CD14-positive monocyte (primary cell): Measurements from ENCODE around the gene TMC3. TPM values are rescaled to one million over a fixed set of nuclear protein-coding genes. Genes with fewer than 3 reads are reported as not detected.

Experiments
- DNase-seq, 3 donors: peaks; one replicate each; pipeline ENCODE4 v3.0.0-alpha.2; 2011 to 2022
- H2AFZ ChIP-seq: 2 replicates; pipeline ENCODE4 v1.6.0; 2012; ENCODE audit warnings: mild to moderate bottlenecking, low read depth, low read length, inconsistent platforms; ENCODE audit not compliant: insufficient read depth, poor library complexity, severe bottlenecking
- H3K27ac ChIP-seq, 2 donors: 1 replicate in 1 of 2; 2 replicates in 1 of 2; pipeline ENCODE4 v1.5.1; 2012 to 2013; ENCODE audit warnings: low read length in 2 of 2, control low read depth in 1 of 2, inconsistent platforms in 1 of 2, low read depth in 1 of 2, mild to moderate bottlenecking in 1 of 2
- H3K27me3 ChIP-seq, 2 donors: one replicate each; pipeline versions ENCODE4 v1.6.0 to v1.6.1; 2011 to 2013; ENCODE audit warnings: low read length in 2 of 2; ENCODE audit not compliant: control insufficient read depth in 2 of 2, insufficient read depth in 2 of 2
- H3K36me3 ChIP-seq, 2 donors: replicated peaks in 1 of 2; 1 replicate in 1 of 2; 2 replicates in 1 of 2; pipeline versions ENCODE4 v1.5.1 to v1.6.1; 2012 to 2013; ENCODE audit warnings: low read length in 2 of 2, control low read depth in 1 of 2, inconsistent platforms in 1 of 2, mild to moderate bottlenecking in 1 of 2; ENCODE audit not compliant: insufficient read depth in 2 of 2, control insufficient read depth in 1 of 2
- H3K4me1 ChIP-seq, 2 donors: 1 replicate in 1 of 2; 2 replicates in 1 of 2; pipeline versions ENCODE4 v1.5.1 to v1.6.1; 2012 to 2013; ENCODE audit warnings: low read length in 2 of 2, control low read depth in 1 of 2, inconsistent platforms in 1 of 2, mild to moderate bottlenecking in 1 of 2, moderate library complexity in 1 of 2; ENCODE audit not compliant: insufficient read depth in 2 of 2, control insufficient read depth in 1 of 2
- H3K4me2 ChIP-seq: replicated peaks from 2 replicates; pipeline ENCODE3; 2012; ENCODE audit warnings: low read length, moderate library complexity, mild to moderate bottlenecking; ENCODE audit not compliant: poor library complexity, severe bottlenecking; ENCODE audit errors: extremely low read depth
- H3K4me3 ChIP-seq, 3 experiments: fragments of 200-600 bp in 1 of 3; sonication (generic) in 1 of 3; replicated peaks in 1 of 3; 1 replicate in 2 of 3; 2 replicates in 1 of 3; pipeline ENCODE4 v1.5.1; 2011 to 2013; ENCODE audit warnings: low read length in 3 of 3, mild to moderate bottlenecking in 3 of 3, control low read depth in 2 of 3, low read depth in 2 of 3, inconsistent platforms in 1 of 3, moderate library complexity in 1 of 3
- H3K79me2 ChIP-seq: 2 replicates; pipeline ENCODE4 v1.6.0; 2012; ENCODE audit warnings: mild to moderate bottlenecking, control low read depth, inconsistent platforms, low read length, moderate library complexity; ENCODE audit not compliant: insufficient read depth
- H3K9ac ChIP-seq: 2 replicates; pipeline ENCODE4 v1.6.0; 2017; ENCODE audit warnings: low read length, mild to moderate bottlenecking; ENCODE audit not compliant: insufficient read depth, poor library complexity, severe bottlenecking
- H3K9me3 ChIP-seq, 2 donors: replicated peaks in 1 of 2; 1 replicate in 1 of 2; 2 replicates in 1 of 2; pipeline versions ENCODE4 v1.5.1 to v1.6.1; 2012 to 2013; ENCODE audit warnings: low read length in 2 of 2, control low read depth in 1 of 2; ENCODE audit not compliant: control insufficient read depth in 1 of 2, insufficient read depth in 1 of 2
- H4K20me1 ChIP-seq: 2 replicates; pipeline ENCODE4 v1.6.0; 2012; ENCODE audit warnings: mild to moderate bottlenecking, low read length, control low read depth, moderate library complexity; ENCODE audit not compliant: insufficient read depth
- H3K27ac Mint-ChIP-seq, 7 donors: one replicate each; pipeline ENCODE4 v1.8.0; 2020; ENCODE audit warnings: mild to moderate bottlenecking in 7 of 7, mixed read lengths in 7 of 7, moderate library complexity in 6 of 7, inconsistent platforms in 2 of 7
- H3K27me3 Mint-ChIP-seq, 3 donors: one replicate each; pipeline ENCODE4 v1.8.0; 2021 to 2022; ENCODE audit warnings: low read depth in 3 of 3, mild to moderate bottlenecking in 3 of 3, mixed read lengths in 3 of 3, moderate library complexity in 3 of 3, inconsistent platforms in 1 of 3
- H3K36me3 Mint-ChIP-seq, 2 donors: one replicate each; pipeline ENCODE4 v1.8.0; 2020; ENCODE audit warnings: mixed read lengths in 2 of 2, inconsistent platforms in 1 of 2, mild to moderate bottlenecking in 1 of 2
- H3K4me1 Mint-ChIP-seq: one replicate; pipeline ENCODE4 v1.8.0; 2020; ENCODE audit warnings: mild to moderate bottlenecking, mixed read lengths
- H3K4me3 Mint-ChIP-seq, 2 donors: one replicate each; pipeline ENCODE4 v1.8.0; 2020; ENCODE audit warnings: mild to moderate bottlenecking in 2 of 2, mixed read lengths in 2 of 2, moderate library complexity in 1 of 2
- H3K9me3 Mint-ChIP-seq, 7 donors: one replicate each; pipeline ENCODE4 v1.8.0; 2020 to 2022; ENCODE audit warnings: mixed read lengths in 7 of 7, mild to moderate bottlenecking in 6 of 7, moderate library complexity in 6 of 7, inconsistent platforms in 2 of 7
- CTCF ChIP-seq: fragments of 200-600 bp; IDR thresholded peaks from one replicate; pipeline ENCODE4 v1.8.0; 2022; ENCODE audit warnings: antibody characterized with exemption, mild to moderate bottlenecking
- WGBS: methylation state at CpG from one replicate; pipeline ENCODE4 v1.1.5; 2013; ENCODE audit warnings: missing lambda C conversion rate; ENCODE audit not compliant: insufficient coverage; 5-methylcytosine and 5-hydroxymethylcytosine counted together
- intact Hi-C, 2 donors: fragments of 100-400 bp; cut with micrococcal nuclease; formaldehyde crosslinking; loops; one replicate each; pipeline versions ENCODE4 v1.15.0 to v1.15.1; 2023
- polyA plus RNA-seq, 3 donors: library from polyadenylated mRNA; depleted of rRNA in 1 of 3; unstranded in 2 of 3; stranded (reverse) in 1 of 3; fragments of 300-500 nt in 2 of 3; fragments of >200 nt in 1 of 3; fragmentation: Illumina TruSeq in 2 of 3; gene quantifications; 1 replicate in 2 of 3; 2 replicates in 1 of 3; pipeline ENCODE4 v1.2.3, GENCODE V29; 2012 to 2021

The TMC3 gene
- polyA plus RNA-seq, 3 donors, result not detected

- Mint-ChIP-seq H3K4me3 (no peak overlapping the region), H3K9me3 (no peaks in the 10 kb centered on the region), H3K27ac (peak overlapping the region in 1 of 7 donors; percentile 23), H3K27me3 (peaks cover 0 to 6% (median 0%) of the 10 kb centered on the region in 3 donors), H3K4me1 (peaks cover 2% of the 10 kb centered on the region), H3K36me3 (no peaks in the 10 kb centered on the region)
- DNase-seq, result no peak
- intact Hi-C loops, result no loop called here
- Histone ChIP-seq H3K27me3 (no peaks in the 10 kb centered on the region), H3K36me3 (no peaks in the 10 kb centered on the region), H3K4me3 (no peak overlapping the region), H3K27ac (no peak overlapping the region), H3K4me1 (no peaks in the 10 kb centered on the region), H3K9me3 (no peaks in the 10 kb centered on the region), H4K20me1 (no peaks in the 10 kb centered on the region), H2AFZ (no peak overlapping the region), H3K9ac (no peak overlapping the region), H3K79me2 (no peaks in the 10 kb centered on the region), H3K4me2 (no peak overlapping the region)
- no peak for TF ChIP-seq CTCF
- 100% methylated on average over 1 of the region's 5 CpGs for WGBS
Observed at GRCh38 chr15:81363718-81364500, 10.1 kb downstream of the TMC3 start.

- Histone ChIP-seq H3K9ac (no peak overlapping the region), H3K27me3 (no peaks in the 10 kb centered on the region), H3K4me3 (no peak overlapping the region), H3K4me2 (no peak overlapping the region), H3K4me1 (no peaks in the 10 kb centered on the region), H3K27ac (no peak overlapping the region), H3K79me2 (no peaks in the 10 kb centered on the region), H3K9me3 (no peaks in the 10 kb centered on the region), H2AFZ (no peak overlapping the region), H4K20me1 (no peaks in the 10 kb centered on the region), H3K36me3 (no peaks in the 10 kb centered on the region)
- H3K4me3 Mint-ChIP-seq, result no peak overlapping the region
- no peak for DNase-seq
- no peaks in the 10 kb centered on the region for H3K9me3 Mint-ChIP-seq
- peaks cover 2% of the 10 kb centered on the region for H3K4me1 Mint-ChIP-seq
- TF ChIP-seq CTCF, result no peak
- H3K36me3 Mint-ChIP-seq, result no peaks in the 10 kb centered on the region
- intact Hi-C loops, result no loop called here
- H3K27ac Mint-ChIP-seq, result no peak overlapping the region
- peaks cover 0 to 6% (median 0%) of the 10 kb centered on the region in 3 donors for H3K27me3 Mint-ChIP-seq
- WGBS, result no CpG with 5 or more reads among the region's 3 CpGs
Observed at GRCh38 chr15:81363276-81363675, 10.7 kb downstream of the TMC3 start.
